CD4-positive, alpha-beta T cell treated with Interleukin-21 for 1 hour (primary cell): ENCODE measurements around the gene RNU1-4.
"Not testable (repeated sequence)": the region's sequence is repeated elsewhere in the genome, so short reads cannot be mapped to it uniquely, and the experiment has no call there.

Experiments
- DNase-seq: peaks from one replicate; pipeline ENCODE4 v3.0.0-alpha.2; 2020

RNU1-4 gene

DNA sequence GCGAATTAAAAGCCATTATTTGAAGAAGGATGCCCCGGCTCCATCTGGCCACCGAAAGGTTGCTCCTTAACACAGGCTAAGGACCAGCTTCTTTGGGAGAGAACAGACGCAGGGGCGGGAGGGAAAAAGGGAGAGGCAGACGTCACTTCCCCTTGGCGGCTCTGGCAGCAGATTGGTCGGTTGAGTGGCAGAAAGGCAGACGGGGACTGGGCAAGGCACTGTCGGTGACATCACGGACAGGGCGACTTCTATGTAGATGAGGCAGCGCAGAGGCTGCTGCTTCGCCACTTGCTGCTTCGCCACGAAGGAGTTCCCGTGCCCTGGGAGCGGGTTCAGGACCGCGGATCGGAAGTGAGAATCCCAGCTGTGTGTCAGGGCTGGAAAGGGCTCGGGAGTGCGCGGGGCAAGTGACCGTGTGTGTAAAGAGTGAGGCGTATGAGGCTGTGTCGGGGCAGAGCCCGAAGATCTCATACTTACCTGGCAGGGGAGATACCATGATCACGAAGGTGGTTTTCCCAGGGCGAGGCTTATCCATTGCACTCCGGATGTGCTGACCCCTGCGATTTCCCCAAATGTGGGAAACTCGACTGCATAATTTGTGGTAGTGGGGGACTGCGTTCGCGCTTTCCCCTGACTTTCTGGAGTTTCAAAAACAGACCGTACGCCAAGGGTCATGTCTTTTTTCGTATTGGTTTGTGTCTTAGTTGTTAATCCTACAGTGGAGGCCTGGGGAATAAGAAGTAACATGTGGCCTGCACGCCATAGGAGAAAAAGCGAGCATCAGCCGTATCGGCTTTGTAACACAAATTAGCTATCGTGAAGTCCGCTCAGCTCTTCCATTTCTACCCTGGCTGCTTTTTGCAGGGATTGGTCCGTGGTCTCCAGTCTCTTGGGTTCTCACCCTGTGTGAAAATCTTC is at the start of gene RNU1-4:
TSS of gene RNU1-4 (plus strand) at position 470 of the 918 bp plus-strand sequence.
- DNase-seq: not testable (repeated sequence)

DNA sequence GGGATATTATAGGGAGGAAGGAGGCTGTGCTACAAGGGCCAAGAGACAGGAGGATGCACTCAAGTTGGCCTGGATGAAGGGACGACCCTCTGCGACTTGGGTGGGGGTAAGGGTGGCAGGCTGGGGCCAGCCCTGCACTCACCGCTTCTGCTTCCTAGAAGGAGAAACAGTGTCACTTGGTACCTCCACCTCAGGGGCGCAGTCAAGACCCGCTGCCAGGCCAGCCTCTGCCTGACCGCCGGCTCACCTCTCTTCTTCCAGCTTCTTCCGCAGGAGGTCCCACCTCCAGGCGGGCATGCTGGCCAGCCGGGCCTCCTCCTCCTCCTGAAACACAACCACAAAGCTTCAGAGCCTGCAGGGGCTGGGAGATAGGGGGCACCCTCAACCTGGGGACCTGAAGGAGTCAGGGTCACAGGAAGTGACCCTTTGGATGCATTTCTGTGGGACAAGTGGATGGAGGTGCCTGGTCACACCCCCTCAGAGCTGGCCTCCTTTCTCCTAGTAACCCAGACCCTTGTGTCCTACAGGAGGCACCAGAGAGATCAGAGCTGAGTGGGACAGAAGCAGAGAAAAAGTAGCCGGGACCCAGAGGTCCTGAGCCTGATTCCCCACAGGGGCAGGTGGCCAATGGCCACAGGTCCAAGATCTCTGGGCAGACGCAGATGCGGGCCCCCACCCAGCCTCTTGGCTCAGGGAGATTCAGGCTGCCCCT is 49.2 kb upstream of the RNU1-4 start:
- DNase-seq: not testable (repeated sequence)

DNA sequence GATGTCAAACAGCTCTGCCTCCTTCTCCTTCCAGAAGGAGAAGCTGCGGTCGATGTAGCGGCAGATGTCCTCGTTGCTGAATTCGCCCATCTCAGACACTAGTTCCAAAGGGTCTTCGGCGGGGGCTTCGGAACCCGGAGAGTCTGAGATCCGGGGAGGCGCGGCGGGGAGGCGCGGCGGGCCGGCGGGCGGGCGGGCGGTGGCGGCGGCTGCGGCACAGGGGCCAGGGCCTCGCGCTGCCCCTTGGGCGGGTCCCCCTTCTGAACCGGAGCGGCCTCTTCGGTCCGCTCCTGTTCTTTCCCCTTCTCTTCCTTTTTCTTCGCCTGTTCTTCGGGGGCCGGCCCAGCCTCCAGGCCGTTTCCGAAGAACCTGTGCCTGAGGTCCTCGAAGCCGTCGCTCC is 48.0 kb upstream of the RNU1-4 start:
- not testable (repeated sequence) for DNase-seq

DNA sequence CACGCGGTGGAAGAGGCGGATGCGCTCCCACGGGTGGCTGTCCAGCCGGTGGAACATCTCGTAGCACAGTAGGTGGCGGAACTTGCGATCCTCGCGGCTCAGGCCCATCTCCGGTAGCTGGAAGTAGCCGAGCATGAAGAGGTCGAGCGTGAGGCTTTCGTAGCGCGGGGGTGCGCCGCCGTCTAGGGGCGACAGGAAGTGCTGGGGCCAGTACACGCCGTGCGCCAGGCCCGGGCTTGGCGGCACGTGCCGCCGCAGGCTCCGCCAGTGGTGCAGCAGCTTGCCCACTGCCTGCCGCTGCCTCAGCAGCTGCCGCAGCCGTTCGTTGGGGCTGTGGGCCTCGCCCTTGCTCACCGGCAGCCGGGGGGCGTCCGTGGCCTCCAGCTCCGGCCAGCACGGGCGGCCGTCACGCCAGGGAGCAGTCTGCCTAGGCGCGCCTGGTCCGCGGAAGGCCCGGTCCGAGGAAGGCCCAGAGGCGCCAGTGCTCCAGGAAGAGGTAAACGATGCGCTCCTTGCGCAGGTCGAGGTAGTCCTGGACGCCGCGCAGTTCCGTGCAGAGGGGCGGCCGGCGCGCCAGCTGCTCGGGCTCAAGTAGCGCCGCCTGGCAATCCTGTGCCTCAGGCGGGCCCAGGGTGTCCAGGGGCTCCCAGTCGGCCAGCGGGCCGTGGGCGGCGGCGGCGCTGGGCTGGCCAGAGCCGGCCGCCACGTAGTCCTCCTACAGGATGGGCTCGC is 47.4 kb upstream of the RNU1-4 start:
- not testable (repeated sequence) for DNase-seq

DNA sequence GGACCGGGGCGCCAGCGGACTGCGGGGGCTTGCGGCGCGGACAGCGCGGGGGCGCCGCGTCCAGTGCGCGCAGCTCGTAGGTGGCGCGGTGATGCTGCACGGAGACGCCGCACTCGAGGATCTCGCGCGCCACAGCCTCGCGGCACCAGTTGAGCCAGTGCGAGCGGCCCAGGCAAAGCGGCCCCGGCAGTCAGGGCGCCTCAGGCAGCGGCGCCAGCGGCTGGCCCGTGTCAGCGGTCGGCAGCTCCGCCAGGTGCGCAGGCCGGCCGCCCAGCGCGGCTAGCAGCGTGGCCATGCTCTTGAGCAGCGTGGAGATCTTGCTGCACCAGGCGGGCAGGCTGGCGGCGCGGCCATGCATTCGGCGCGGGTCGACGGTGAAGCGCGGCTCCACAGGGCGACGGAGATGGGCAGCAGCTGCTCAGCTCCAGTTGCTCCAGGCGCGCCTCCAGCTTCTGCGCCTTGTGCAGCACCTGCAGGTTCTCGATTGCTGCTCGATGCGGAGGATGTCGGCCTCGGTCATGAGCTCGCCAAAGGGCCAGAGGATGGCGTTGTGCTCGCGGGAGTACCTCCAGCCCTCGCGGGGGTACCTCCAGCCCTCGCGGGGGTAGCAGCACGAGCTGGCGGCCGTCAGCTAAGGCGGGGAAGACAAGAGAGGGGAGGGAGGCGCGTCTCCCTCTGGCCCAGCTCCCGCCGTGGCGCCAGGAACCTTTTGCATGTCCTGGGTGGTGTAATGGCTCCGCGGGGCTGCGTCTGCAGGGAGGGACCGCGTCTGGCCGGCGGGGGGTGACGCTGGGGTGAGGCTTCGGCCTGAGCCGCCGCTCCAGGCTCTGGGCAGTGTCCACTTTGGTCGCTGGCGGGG is 46.6 kb upstream of the RNU1-4 start:
- DNase-seq: not testable (repeated sequence)

DNA sequence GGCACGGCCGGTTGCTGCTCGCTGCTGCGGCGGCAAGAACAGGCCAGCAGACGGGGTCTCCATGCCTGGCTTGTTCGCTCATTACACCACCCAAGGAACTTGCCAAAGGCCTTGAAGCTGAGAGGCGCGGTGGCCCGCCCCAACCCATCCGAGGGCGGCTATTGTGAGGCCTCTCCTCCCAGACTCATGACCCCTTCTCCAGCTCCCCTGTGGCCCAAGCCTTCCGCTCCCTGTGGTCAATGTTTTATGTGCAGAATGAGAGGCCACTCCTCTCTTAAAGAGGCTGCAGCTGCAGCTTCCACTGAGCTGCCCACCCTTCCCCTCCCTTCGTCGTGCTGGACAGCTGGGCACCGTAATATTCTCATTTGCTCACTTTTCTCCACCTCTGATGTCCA is 46.0 kb upstream of the RNU1-4 start:
- not testable (repeated sequence) for DNase-seq

DNA sequence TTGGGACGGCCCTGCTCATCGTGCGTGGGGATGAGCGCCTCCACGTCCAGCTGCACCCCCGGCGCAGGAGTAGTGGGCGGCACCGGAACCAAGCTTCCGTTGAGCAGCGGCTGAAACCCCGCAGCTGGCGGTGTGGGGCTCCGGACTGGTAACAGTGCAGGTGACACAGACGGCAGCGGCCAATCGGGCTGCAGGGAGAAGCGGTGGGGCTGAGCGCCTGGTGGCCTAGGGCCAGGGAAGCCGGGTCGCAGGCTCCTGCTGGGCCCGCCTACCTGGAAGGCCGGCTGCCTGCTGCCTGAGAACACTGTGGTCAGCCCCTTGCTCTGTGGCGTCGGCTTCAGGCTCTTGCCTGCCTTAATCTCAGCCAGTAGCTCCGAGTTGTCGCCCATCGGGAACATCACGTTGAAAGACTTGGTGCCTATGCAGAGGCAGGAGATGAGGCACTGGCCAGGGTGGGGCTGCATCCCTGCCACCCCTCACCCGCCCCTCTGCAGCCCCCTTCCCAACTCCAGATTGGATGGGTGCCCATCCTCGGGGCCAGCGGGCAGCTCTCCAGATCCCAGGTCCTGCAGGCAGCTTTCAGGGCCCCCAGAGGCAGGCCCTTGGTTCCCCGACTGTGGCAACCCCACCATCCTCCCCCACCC is 43.7 kb upstream of the RNU1-4 start:
- DNase-seq: not testable (repeated sequence)

DNA sequence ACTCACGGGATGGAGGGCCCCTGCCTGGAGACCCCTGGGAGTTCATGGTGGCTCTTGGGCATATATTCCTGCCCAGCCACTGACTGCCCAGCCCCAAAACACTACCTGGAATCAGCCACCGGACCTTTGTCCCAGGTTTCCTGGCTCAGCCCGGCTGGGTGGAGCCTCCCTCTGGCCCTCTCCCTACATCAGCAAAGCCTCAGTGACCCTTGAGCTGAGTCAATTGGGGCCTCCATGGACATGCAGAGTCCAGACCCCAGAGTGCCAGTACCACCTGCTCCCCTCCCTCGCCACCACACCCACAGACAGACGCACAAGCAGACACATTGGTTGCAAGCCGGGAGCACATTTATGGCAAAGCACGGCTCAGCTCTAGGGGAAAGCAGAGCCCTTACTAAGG is 43.2 kb upstream of the RNU1-4 start:
- DNase-seq: not testable (repeated sequence)

DNA sequence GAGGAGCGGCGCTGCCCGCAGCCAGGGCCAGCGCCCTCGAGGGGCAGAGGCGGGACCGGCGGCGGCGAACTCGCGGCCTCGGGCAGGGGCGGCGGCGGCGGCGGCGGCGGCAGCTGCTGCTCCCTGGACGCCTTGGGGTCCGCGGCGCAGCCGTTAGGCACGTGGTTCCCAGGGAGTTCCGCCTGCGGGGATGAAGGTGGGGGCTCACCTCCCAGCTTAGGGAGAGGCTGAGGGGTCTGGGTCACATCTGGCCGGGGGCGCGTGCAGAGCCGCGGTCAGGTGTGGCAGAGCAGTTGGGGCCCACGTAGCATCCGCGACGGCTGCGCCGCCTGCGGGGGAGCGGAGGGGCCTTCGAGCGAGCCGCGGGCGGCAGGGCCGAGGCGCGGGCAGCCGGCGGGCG is 40.9 kb upstream of the RNU1-4 start:
- DNase-seq: not testable (repeated sequence)

DNA sequence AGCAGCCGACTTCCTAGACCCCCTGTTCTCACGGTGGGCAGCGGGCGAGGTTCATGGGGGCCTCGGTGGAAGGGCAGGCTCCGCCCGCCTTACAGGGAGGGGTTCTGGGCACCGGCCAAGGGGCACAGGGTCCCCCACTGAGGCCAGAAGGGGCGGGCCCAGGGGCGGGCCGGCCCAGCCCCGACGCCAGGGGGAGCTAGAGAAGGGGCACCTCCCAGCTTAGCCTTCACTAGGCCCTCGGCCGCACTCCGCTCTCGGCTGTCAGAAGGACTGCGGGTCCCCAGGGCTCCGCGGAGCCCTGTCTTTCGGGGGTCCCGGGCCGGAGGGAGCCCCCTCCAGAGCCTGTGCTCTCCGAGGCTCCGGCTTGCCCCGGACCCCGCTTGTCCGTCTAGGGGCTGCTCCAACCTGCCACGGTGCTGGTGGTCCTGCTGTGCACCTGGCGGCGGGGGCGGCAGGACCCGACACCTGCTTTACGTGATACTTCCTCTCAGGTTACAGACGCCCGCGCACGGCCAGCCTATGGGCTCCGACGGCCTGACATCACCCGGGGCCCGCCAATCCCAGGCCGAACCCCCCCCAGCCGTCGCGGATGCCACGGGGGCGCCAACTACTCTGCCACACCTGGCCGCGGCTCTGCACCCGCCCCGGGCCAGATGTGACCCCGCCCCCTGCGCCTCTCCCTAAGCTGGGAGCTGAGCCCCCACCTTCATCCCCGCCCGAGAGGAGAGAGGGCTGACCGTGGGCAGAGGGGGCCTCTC is 40.0 kb upstream of the RNU1-4 start:
- not testable (repeated sequence) for DNase-seq

DNA sequence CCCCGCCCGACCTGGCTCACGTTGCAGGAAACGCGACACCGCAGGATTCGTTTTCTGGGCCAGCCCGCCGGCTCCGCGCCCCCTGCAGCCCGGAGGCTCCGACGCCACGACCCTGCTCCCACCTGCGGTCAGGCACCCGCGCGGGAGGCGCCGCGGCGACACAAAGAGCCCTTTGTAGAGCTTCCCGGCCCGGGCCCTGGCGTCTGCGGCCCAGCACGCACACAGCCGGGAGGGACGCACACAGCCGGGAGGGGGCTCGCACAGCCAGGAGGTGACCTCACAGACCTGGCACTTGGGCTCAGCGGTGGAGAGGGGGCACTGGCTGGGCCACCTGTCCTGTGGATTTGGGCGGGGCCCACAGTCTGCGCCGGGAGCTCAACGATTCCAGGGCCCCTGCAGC is 39.1 kb upstream of the RNU1-4 start:
- DNase-seq: not testable (repeated sequence)

DNA sequence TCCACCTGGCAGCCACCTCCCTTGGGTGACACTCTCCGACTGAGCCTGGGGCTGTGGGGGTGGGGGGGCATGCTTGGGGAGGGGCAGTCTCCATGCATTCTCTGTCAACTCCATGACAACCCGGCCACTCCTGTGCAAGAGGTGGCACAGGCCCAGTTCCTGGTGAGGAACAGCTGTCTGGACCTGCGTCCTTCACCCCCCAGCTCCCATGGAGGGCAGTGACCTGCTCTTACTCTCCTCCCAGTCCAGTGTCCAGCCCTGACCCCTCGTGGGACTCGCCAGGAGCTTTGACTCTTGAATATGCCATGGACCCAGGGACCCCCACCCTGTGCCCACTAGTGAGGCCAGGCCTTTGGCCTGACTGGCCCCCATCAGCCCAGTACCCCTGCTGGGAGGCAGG is 38.0 kb upstream of the RNU1-4 start:
- DNase-seq: not testable (repeated sequence)

DNA sequence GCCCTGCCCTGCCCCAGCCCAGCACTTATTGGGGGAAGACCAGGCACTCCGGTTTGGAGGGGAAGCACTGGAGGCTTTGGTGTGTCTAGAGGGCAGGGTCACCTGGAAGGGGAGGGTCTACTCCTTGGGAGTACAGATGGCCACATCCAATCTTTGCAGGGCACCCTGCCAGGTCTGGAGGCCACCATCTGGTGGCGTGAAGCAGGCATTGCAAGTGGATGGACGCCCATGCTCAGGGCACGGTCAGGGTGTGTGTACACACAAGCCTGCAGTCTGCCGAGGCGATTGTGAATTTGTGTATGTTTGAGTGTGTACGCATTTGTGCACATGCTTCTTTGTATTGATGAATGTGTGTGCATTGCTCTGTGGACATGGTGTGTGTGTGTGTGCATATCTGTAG is 37.2 kb upstream of the RNU1-4 start:
- not testable (repeated sequence) for DNase-seq

DNA sequence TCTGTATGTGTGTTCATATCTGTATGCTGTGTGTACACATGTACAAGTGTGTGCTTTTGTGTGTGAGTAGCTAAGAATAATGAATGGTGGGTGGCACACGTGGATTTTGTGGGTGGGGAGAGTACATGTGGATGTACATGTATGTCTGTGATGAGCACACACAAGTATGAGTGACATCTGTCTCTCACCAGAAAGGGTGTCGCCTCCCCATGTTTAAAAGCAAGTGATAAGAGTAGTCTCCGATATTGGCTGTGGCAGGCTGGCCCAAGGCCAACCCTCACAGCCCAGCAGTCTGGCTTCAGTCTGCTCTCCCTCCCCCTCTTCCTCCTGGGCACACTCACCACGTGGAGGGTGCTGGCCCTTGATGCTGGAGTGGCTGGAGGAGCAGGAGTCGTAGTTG is 36.7 kb upstream of the RNU1-4 start:
- not testable (repeated sequence) for DNase-seq

DNA sequence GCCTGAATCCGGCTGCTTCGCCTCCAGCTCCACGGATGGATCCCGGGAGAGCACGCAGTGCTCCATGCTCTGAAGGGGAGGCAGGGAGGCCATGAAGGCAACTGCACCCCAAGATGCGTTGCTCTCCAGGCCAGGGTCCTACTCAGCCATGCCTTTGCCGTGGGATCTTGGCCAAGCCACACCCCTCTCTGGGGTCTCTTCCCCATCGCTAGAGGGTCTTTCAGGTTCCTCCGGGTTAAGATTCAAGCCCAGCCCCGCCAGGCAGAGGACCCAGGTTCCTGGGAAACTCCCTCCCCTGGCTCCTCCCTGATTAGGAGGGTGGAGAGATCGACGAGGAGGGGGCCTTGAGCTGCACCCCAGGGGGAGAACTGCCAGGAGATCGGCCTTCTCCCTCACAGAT is 36.2 kb upstream of the RNU1-4 start:
- not testable (repeated sequence) for DNase-seq

DNA sequence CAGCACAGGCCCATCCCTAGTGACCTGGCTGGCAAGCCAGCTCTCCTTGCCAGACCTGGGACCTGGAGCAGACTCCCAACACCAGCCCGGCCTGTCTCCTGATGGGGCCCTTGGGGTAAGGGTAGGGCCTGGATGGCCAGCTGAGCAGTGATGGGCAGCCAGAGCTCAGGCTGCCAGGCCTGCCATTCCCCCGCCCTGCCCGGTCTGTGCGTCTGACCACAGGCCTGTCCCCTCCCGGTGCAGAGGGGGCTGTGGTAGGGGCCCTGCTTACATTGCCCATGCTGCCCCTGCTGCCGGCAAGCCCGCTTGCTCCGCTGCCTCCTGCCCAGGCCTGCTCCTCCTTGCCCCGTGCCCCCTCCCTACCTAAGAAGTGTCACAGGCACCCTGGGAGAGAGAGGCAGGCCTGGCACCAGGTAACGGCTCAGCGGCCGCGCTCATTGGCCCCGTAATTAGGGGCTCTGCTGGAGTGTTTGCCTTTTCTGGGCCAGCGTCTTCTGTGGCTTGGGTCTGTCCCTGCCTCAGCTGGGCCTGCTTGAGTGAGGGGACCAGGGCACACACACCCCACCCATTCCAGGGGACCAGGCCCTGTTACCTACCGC is 35.7 kb upstream of the RNU1-4 start:
- not testable (repeated sequence) for DNase-seq

DNA sequence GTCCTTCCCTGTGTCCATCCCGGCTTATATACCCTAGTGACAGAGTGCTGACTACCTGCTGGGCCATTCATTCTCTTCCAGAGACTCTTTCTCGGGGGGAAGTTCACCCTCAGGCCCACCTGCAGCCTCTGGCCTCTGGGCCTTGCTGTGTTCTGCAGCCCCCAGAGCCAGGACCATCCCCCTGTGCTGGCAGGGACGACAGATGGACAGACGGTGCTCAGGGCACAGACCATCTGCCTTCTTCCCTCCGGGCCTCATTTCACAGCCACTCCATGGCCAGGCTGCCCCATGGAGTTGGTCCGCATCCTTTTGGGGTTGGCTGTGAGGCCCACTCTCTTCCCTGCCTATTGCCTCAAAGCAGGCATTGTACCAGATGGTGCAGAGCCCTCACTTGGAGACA is 34.0 kb upstream of the RNU1-4 start:
- not testable (repeated sequence) for DNase-seq

DNA sequence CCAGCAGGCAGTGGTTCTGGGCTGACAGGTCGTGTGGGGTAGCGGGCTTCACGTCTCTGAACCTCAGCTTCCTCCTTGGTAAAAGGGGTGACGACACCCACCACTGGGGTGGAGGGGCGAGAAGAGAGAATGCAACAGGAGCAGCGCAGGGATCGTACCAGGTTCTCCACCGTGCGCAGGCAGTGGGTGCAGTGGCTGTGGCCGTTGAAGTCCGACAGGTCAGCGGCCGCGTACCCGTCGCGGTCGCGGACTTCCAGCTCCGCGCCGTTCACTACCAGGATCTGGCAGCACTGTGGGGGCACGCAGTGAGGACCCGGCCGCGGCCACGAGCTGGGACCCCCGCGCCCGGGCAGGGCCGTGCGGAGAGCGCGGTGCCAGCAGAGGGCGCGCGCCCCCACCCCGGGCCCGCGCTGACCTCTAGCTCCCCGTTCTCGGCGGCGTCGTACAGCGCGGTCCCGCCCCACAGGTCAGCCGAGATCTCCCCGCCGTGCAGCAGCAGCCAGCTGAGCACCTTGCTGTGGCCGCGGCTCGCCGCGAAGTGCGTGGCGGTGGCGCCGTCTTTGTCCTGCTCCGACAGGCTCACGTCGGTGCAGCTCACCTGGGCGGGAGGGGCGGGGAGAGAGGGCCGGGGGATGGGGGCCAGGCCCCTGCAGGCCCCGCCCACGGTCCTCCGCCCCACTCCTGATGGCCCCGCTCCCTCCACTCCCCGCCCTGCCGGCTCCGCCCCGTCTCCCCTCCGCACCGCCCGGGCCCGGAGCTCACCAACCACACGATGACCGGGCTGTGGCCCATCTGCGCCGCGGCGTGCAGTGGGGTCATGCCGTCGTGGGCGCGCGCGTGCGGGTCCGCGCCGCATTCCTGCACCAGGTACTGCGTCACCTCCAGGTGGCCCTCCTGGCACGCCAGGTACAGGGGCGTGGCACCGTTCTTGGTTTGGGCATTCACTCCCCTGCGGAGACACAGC is 32.9 kb upstream of the RNU1-4 start:
- not testable (repeated sequence) for DNase-seq

DNA sequence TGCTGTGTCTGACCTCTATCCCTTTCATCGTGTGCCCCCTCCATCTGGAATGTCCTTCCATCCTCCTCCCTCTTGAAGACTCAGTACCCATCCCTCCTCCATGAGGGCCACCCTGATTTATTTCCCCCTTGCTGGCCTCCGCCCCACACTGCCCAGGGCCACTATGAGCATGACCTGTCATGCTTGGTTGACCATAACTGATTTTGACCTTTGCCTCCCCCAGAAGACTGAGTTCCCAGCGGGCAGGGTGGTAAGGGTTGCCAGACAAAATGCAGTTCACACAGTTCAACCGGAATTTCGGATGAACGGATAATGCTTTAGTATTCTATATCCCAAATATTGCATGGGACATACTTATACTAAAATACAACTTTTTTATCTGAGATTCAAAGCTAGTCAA is 31.6 kb upstream of the RNU1-4 start:
- not testable (repeated sequence) for DNase-seq
